GM21717 (cell line): ENCODE data around the gene MRS2.

ENCODE experiments used
- ATAC-seq: cut with Tn5 transposase; IDR thresholded peaks from one replicate; pipeline ENCODE4 v1.9.1; 2021; ENCODE audit warnings: mild to moderate bottlenecking, moderate library complexity; ENCODE audit not compliant: unreplicated experiment

The MRS2 gene

DNA sequence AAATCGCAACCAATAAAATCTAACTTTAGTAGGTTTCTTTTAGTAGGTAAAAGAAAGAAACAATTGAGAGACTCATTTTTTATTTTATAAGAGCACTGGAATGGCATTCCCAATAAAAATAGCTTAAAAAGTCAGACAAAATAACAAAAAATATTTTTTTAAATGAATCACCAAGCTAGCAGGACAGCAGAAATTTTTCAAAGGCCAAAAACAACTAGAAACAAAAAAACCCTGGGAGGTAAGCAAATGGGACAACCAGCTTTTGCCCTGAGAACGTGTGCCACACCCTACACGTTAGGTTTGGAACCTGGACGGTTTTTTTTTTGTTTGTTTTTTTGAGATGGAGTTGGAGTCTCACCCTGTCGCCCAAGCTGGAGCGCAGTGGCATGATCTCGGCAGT is 67.1 kb downstream of the MRS2 start:
- no peak for ATAC-seq

DNA sequence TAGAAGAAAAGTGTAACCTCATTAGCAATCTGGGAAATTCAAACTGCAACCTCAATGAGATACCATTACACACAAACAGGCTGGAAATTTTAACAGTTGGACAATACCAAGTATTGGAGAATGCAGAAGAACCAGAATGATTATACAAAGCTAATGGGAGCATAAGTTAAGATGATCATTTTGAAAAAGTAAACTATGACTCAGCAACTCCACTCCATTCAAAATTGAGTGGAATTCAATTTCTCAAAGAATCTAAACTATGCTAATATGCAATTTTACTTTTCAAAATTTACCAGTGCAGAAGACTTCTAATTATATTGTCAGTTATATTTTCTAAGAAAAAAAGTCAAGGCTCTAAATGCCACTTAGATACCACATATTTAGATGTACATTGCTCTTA is 69.4 kb downstream of the MRS2 start:
- ATAC-seq, result no peak
